Prostate gland (tissue), 2 donors: ENCODE data around the gene CCRL2.

Experiments used
- CTCF ChIP-seq, 4 experiments: fragments of 200-600 bp in 2 of 4; fragments of 450-650 bp in 2 of 4; sonication (generic) in 2 of 4; IDR thresholded peaks; 1 replicate in 3 of 4; 2 replicates in 1 of 4; pipeline ENCODE4 v1.5.1; 2016 to 2019; ENCODE audit warnings: antibody characterized with exemption in 4 of 4, mild to moderate bottlenecking in 2 of 4, moderate library complexity in 2 of 4
- POLR2A ChIP-seq: fragments of 450-650 bp; IDR thresholded peaks from one replicate; pipeline ENCODE4 v1.6.1; 2016; ENCODE audit warnings: antibody characterized with exemption, mild to moderate bottlenecking
- POLR2AphosphoS5 ChIP-seq: sonication (generic); formaldehyde crosslinking; IDR thresholded peaks from one replicate; pipeline ENCODE4 v1.6.1; 2017; ENCODE audit warnings: antibody characterized with exemption

GRCh38 chr3:46410669-46411068 lies 3.6 kb downstream of the CCRL2 start:
- TF ChIP-seq CTCF (IDR thresholded peaks at IDR 0.05): no peak
- TF ChIP-seq POLR2A: no peak
- TF ChIP-seq POLR2AphosphoS5: no peak
